Stromal cell of bone marrow (primary cell): ENCODE results near the gene VTI1A.
"Not testable (repeated sequence)": the region's sequence is repeated elsewhere in the genome, so short reads cannot be mapped to it uniquely, and the experiment has no call there.

ENCODE experiments used
- DNase-seq: peaks from one replicate; pipeline ENCODE4 v3.0.0-alpha.2; 2012; ENCODE audit warnings: low read depth

The VTI1A gene

DNA sequence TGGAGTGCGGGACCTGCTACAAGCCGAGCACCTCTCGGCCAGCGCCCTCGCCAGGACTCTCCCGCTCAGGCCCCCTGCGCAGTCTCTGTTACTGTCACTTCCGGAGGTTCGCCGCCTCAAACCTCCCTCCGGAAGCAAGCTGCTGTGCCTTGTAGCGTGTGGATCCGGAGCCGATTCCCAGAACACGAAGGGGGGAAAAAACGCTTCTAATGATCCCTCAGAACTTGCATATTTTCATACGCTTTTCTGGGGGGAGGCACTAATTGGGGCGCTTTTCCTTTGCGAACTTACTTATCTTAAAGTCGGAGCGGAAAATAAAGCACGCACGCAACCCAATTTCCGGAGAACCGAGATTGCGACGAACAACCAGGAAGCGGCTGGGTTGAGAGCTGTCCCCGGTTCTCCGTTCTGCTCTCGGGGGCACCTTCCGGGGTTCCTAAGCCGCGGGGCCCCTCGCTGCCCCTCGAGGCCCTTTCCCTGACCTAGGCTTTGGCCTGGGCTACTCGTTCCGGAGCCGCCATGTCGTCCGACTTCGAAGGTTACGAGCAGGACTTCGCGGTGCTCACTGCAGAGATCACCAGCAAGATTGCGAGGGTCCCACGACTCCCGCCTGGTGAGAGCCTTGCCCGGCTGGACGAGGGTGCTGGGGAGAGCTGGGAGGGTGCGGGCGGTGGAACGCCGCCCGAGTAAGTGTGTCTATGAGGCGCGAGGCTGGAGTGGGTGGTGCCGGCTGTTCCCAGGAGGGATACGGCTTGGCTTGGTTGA lies at the start of gene VTI1A, which contains the start of gene ZDHHC6:
Gene VTI1A, plus strand, starts transcription at position 361 of the 765 bp plus-strand sequence. Its CDS starts 159 bp downstream, at position 520.
Gene ZDHHC6, minus strand, starts transcription at position 60 of the 765 bp plus-strand sequence. CDS start 1,478 bp downstream, outside the sequence.
- DNase-seq: peak; percentile 67

DNA sequence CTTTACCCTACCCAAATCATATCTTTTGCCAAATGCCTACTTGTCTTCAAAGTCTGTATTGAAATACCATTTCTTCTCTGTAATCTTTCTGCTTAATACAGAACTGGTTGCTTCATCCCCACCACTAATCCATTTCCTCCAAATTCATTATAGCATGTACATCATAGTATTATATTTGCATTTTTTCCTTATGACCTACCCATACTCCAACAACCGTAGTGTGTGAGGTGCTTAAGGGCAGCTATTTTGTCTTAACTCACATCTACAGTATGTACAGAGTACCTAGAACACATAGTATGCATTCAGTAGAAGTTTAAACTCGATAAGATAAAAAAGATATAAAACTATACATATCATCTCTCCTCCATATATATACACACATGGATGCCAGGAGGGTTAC lies 49.4 kb upstream of the VTI1A start:
- no peak for DNase-seq

DNA sequence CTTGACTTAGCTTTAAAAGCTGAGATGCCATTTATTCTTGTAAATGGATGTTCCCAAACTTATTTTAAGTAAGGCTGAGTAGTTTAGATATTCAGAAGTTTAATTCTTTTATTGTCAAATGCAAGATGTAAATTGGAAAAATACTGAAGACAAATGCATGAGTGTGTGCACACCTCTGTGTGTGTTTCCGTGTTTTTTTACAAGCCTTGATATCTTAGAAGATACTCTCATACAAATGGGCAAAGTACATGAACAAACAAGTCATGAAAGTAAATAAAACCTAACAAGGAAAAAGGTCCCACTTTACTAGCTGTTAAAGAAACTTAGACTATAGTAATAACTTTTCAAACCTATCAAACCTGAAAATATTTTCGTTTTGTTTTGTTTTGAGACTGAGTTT lies 44.1 kb upstream of the VTI1A start:
- DNase-seq: no peak

DNA sequence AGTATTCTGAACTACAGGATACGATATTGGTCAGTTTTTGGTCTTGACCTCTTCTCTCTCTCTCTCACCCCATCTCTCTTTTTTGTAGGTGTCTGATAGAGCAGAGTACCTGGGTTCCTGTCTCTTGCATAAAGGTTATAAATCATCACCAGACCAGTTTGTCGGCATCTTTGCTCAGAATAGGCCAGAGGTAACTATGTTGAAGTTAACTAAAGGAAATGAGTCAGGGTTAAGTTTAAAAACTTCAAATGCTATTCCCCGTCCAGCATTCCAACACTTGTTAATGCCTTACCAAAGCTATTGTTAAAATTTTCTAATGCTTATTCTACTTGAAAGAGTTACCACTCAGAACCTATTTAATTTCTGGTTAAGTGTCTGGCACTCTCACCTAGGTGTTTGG lies 42.4 kb upstream of the VTI1A start:
- no peak for DNase-seq

DNA sequence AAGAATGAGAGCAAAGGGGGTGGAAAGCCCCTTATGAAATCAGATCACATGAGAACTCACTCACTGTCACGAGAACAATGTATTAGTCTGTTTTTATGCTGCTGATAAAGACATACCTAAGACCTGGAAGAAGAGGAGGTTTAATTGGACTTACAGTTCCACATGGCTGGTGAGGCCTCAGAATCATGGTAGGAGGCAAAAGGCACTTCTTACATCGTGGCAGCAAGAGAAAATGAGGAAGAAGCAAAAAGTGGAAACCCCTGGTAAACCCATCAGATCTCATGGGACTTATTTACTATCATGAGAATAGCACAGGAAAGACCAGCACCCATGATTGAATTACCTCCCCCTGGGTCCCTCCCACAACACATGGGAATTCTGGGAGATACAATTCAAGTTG lies 40.2 kb upstream of the VTI1A start:
- DNase-seq: not testable (repeated sequence)

DNA sequence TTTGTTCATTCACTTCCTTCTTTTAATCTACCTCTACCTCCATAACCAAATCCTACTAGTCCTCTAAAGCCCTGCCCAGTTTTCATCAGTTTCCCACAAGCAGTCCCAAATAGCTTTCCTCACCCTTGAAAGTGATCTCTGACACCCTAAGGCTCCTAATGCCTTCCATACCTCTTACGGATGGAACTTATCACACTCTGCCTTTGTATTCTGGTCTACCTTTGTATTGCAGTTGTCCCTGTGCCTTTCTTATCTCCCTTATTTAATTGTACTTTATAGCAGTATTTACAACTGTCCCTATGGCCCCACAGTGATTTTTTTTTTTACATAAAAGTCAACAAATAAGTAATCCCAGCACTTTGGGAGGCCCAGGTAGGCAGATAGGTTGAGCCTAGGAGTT lies 39.3 kb upstream of the VTI1A start:
- no peak for DNase-seq

DNA sequence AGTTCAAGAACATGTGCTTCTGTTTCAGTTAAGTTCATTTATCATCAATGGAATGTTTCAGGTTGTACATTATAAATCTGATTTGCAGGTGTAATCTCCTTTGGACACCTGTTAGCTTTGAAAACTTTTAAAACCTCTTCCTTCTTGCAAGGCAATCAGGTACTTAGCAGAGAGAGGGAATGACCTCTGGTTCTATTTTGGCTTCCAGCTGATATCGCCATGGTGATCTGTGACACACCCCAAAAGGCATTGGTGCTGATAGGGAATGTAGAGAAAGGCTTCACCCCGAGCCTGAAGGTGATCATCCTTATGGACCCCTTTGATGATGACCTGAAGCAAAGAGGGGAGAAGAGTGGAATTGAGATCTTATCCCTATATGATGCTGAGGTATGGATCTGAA lies 37.7 kb upstream of the VTI1A start:
- no peak for DNase-seq

DNA sequence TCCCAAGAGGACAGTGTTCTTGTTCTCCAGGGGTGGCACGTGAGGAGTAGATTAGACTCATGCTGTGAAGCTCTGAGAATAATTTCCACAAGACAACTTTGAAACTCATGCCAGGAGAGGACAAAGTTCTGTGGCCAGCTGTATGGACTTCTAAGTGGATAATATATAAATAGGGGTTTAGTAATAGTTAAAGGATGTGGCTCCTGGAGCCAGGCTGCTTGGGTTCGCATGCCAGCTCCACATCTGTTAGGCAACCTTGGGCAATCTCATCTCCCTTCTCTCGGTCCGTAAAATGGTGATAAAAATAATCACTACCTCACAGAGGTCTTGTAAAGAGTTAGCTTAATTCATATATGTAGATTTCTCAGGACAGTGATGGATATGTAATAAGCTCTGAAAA lies 37.3 kb upstream of the VTI1A start:
- no peak for DNase-seq

DNA sequence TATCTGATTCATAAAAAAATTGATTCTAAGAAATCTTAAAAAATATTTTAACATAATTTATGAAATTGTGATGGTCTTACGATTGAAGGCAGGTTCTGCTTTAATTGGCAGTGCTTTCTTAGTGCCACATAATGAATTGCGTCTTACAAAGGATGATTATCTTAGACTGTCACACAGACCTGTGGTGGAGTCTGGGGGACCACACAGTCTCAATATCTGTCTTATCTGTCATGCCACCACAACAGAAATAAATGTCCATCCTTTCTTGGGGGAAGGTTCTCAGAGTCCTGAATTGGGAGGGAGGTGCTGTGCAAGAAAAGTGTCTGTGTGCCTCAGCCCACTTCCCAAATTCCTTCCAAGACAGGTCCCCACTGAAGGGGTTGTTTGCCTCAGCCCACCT lies 34.3 kb upstream of the VTI1A start:
- DNase-seq: no peak

DNA sequence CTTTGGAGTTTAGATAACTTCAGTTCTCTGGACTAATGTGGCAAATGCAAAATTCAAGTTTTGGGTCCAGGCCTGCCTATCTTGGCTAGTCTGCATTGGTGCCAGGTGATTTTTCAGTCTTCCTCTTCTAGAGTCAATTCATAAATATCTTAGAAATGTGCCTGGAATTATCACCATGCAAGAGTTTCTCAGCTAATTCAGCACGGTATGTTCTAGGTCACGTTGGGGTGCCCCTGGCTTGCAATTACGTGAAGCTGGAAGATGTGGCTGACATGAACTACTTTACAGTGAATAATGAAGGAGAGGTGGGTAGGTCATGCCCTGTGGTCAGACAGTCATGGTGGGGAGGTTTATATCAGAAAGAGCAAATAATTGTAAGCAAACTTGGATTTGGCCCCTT lies 25.3 kb upstream of the VTI1A start:
- no peak for DNase-seq

DNA sequence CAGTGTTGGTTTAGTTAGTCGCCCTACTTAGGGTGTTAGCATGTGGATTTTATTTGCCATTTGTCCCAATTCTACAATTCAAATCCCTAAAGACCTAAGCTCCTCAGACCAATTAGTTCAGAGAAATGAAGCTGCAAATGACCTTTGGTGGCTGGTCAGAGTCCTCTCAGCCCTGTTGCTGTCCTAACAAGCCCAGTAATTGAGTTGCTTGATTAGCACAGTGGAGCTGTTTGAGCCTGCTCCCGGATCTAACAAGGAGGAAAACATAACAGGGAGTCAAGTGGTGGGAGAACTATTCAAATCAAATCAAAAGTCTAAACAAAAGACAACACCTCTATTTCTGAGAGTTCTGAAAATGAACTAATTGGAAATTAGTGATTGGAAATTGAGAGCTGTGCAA lies 22.4 kb upstream of the VTI1A start:
- no peak for DNase-seq

DNA sequence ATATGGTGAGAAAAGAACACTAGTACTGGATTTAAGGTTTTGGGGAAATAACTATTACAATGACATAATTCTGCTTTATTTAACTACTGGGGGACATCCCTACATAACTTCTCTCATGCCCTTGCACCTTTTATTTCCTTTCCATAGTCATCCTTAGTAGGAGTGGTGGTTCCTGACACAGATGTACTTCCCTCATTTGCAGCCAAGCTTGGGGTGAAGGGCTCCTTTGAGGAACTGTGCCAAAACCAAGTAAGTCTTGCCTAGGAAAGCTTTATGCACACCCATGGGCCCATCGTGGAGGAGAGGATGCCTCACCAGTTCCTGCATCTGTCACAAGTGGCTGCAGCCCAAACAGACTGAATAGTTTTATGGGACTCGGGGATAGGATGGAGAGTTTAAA lies 20.9 kb upstream of the VTI1A start:
- no peak for DNase-seq

DNA sequence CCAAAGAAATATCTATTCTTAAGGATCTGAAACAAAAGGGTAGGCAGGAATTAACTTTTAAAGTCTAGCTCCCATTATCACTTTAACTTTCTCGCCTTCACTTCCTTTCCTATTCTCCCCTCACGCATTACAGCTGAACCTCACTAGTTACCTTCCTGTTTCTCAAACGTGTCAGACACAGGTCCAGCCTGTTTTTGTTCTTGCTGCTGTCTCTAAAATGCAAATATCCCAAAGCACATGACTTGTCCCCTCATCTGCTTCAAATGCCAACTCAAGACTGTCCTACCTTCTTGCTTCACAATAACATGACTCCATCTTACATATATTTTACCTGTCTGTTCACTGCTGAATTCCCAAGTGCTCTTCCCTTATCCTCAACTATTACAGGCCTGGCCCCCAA lies 17.9 kb upstream of the VTI1A start:
- DNase-seq: no peak

DNA sequence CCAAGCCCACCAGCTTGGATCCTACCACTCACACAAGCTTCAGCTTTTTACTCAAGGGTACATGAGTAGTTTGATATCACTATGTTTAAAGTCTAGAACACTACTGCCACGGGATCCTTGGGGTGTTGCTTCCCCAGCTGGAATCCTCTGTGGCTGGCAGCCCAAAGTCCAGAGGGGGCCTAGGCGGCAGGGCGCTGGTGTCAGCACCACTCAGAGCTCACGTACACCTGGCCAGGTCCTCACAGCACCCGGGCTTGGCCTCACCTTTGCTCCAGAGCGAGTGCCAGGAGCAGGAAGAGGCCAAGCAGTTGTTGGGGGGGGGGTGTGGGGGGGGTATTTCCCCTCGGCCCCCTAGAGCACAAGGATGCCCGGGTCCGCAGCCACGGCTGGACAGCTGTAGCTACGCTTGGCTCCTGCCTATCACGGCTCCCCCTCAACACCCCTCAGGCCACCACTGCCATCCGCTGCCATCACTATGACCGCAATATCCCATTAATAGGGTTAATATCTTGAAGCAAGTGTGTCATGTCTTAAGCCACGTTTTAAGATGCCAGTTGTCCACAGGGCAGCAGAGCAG lies 17.3 kb upstream of the VTI1A start:
- no peak for DNase-seq

DNA sequence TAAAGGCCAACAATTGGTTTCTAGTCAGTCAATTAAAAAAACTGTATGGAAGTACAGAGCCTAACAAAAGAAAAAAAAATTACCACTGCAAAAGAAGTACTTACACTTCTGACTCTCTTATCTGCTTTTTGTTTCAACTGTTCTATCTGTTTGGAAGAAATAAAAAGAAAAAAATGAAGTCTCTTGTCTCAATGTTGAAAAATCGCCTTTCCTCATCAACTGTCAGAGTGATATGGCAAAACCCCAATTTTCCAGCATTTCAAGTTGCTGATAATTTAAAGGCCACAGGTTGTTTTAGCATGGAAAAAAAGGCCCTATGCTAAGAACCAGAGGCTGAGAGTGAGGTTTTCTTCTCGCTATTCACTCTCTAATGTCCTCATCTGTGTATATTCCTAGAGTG lies 13.9 kb upstream of the VTI1A start:
- DNase-seq: no peak

DNA sequence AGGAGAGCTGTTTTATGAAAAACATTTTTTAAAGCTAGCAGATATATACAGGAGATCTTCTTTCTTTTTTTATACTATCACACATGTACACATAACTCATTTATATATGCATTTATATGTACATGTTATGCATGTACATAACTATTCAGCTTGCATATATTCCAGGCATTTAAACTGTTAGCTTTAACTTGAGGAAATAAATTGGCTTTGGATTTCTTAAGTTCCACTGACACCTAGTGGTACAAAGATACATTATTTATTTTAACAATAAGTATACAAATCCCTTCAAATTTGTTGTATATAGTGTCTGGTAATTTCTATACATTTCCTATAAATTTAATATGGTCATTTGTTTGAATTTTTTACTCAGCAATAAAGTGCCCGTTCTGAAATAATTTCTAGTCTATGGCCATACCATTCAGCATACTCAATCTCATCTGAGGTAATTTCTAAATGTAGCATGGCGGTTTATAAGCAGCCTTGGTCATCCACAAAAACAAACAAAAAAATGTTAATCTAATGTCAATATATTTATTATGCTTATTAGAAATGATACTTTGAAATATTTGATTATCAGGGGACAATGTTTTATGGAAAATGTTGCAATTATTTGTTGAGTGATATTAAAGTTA lies 11.9 kb upstream of the VTI1A start:
- peak; percentile 11 for DNase-seq

DNA sequence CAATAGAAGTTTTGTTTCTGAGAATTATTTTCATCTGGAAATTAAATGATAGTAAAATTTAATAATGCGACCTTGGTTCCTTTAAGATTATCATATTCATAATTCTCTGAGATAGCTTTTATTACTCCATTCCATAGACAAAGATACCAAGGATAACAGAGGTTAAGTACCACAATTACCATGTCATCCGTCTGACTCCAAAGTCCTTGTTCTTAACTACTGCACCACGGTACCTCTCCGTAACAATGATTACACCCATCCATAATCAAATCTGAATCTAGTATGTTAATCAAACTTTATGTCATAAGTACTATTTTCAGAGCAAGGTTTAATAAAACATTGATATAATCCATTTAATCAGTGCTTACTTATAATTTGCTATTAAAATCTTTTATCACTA lies 8.7 kb upstream of the VTI1A start:
- no peak for DNase-seq

DNA sequence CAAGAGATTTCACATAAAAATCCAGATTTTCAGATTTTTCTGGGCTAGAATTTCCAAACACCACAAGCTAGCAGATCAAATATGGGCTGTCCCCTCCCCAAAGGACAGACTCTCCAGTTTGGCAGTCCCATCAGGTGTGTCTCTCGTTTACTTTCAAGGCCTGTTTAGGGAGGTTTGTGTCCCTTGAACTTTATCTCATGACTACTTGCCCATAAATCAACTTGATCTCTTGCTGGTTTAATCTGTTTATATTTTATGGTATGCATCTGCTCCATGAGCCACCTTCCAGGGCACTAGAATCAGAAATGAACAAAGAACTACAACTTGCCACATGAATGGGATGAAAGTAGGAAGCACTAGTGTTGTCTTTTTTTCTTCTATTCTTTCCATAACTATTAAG lies 5.5 kb upstream of the VTI1A start:
- no peak for DNase-seq

DNA sequence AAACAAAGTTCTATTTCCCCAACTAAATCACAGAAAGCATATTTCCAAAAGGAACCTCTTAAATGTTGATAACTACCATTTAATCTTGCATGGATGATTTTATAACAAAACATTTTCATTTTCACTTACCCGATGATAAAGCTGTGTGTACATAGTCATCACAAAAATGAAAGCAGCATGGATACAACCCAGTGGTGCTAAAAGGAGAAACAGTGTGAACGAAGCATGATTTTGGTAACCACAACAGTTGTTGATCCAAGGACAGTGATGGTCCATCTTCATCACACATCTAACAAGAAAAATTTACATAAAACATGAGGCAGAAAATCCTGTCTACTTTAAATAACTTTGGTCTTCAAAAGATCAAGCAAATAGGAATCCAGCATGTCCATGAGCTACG lies 5.0 kb upstream of the VTI1A start:
- DNase-seq: no peak

DNA sequence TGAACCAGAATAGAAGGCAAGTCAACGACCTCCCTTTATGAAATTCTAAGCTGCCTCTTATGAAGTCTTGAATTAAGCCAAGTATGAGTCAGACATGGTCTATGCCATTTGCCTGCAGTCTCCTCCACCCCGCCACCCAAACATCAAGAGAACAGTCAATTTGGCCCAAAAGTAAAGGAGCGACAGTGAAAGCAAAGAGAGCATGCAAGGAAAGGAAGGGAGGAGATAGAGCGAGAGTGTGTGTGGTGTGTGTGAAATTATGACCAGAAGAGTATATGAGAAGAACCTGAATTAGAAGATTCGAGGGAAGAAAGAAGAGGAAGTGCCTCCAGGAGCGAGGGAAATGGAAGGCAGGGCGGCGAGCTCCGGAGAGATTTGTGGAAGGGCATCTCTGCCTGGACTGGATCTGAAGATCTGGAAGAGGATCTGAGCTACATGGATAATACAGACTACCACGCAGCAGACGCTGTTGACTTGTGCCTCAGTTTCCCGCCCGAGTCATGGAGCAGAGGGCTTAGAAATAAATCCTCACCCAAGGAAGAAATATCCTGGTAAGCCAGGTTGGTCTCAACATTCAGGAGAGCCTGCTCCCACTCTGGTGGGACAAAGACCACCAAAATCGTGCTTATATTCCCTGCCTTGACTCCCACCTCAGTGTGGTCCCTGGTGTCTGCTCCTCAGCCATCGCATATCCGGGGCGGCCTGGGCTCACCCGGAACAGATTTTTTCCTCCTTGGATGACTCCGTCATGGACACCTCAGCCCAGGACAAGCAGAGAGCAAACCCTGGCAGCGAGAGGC lies 760 bp upstream of the VTI1A start:
- DNase-seq: no peak

DNA sequence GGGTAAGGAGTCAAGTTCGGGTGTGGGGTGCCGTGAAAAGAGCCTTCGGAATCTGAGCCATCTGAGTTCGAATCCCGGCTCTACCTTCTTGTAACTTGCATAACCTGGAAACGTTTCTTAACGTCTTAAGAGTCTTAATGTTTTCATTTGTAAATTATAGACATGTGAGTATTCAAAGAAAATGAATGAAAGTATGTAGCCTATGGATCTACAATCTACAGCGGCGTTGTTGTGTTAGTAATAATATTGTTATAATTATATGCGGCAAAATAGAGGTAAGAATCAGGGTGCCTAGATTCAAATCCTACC lies 559 bp downstream of the VTI1A start:
- no peak for DNase-seq

DNA sequence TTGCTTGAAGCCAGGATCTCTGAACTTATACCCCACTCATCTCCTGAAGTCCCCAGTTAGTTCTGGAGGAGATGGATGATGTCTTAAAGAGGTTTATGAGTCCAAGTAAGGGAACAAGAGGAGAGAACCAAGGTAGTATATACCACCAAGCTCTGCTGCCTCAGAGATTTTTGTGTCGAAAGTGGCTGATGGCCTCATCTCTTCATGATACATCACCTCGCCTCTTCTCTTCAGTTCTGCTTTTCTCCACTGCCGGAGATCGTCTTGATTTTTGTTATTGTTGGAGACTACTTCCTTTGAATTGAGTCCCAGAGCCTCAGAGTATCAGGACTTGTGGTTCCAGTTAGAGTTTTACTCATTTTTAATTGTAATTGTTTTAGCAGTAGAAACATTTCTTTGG lies 1.9 kb downstream of the VTI1A start:
- DNase-seq: no peak
